HG02981 (cell line): ENCODE data around the gene ATAD3B.
A peak's percentile ranks its signal among the peaks of the same experiment; 100 is the strongest.
"Not testable (repeated sequence)": the region's sequence is repeated elsewhere in the genome, so short reads cannot be mapped to it uniquely, and the experiment has no call there.

ENCODE experiments used
- ATAC-seq: cut with Tn5 transposase; IDR thresholded peaks from one replicate; pipeline ENCODE4 v1.9.1; 2021; ENCODE audit warnings: mild to moderate bottlenecking, moderate library complexity; ENCODE audit not compliant: unreplicated experiment

Gene ATAD3B

DNA sequence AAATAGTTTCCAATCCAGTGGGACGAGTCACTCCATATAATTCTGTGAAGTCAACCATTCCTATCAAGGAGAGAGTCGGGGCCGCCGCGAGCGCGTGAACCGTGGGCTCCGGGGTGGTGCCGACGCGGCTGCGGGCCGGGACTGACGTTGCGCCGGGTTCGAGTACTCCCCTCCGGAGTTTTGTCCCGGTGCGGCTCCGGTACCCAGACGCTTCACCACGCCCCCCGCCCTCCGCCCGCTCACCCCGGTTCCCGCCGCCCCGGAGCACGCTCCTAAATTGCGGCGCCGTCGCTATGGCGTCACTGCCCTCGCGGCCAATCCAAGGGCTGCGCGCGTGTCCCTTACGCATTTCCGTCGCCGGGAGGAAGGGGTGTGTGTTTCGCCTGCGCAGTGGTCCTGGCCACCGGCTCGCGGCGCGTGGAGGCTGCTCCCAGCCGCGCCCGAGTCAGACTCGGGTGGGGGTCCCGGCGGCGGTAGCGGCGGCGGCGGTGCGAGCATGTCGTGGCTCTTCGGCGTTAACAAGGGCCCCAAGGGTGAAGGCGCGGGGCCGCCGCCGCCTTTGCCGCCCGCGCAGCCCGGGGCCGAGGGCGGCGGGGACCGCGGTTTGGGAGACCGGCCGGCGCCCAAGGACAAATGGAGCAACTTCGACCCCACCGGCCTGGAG is at the start of gene ATAD3B:
ATAD3B (plus strand) TSS at position 377 of the 664 bp plus-strand sequence; CDS start at position 497, 120 bp downstream.
- peak; percentile 89 for ATAC-seq

GRCh38 chr1:1421907-1422464 is 49.6 kb upstream of the ATAD3B start:
- no peak for ATAC-seq

DNA sequence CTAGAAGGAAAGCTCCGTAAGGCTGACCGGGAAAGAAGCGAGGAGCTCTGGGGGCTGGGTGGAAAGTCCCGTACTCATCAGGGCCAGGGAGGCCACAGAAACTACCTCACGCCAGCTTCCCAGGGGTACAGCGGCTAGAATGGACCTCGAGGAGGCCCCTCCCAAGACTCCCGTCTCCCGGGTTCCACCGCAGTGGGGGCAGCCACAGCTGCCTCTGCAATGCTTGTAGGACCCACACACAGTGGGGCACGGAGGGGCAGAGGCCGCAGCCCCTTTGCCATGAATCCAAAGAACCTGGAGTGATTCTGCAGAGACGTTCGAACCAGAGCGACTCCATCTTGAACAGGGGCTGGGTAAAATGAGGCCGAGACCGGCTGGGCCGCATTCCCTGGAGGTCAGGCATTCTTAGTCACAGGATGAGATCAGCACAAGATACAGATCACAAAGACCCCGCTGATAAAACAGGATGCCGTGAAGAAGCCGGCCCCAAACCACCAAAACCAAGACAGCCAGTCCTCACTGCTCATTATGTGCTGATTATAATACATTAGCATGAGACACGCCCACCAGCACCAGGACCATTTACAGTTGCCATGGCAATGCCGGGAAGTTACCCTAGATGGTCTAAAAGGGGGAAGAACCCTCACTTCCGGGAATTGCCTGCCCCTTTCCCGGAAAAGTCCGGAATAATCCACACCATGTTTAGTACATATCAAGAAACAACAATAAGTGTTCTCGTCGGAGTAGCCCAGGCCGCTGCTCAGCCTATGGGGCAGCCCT is 48.9 kb upstream of the ATAD3B start:
- ATAC-seq: no peak

GRCh38 chr1:1423245-1423597 is 48.3 kb upstream of the ATAD3B start:
- ATAC-seq: no peak

GRCh38 chr1:1424707-1425106 is 46.9 kb upstream of the ATAD3B start:
- no peak for ATAC-seq

DNA sequence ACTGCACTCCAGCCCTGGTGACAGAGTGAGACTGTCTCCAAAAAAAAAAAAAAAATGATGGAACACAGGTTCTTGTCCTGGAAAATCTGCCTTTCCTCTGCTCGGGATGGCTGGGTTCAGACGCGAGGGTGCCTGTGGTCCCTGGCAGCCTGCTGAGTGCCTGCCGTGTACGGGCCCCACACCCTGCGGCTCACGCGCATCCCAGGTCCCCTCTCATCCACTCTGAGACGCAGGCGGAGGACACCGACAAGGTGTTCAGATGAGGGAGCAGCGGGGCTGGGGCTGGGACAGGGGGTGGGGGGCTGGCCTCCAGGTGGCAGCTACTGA is 46.2 kb upstream of the ATAD3B start:
- ATAC-seq: no peak

GRCh38 chr1:1425753-1426495 is 45.6 kb upstream of the ATAD3B start:
- no peak for ATAC-seq

GRCh38 chr1:1426496-1427105 is 45.0 kb upstream of the ATAD3B start:
- ATAC-seq: no peak

GRCh38 chr1:1427106-1427819 is 44.3 kb upstream of the ATAD3B start:
- no peak for ATAC-seq

DNA sequence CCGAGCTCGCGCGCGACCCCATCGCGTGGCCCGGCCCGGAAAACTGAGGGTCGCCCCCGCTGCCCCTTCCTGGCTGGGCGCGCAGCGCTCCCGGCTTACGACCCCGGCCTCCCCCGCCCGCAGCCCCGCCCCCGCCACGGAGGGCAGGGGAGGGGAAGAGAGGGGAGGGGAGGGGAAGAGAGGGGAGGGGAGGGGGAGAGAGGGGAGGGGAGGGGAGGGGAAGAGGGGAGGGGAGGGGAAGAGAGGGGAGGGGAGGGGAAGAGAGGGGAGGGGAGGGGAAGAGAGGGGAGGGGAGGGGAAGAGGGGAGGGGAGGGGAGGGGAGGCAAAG is 43.8 kb upstream of the ATAD3B start:
- no peak for ATAC-seq

- ATAC-seq: no peak
Measured at GRCh38 chr1:1428174-1428573, 43.4 kb upstream of the ATAD3B start.

DNA sequence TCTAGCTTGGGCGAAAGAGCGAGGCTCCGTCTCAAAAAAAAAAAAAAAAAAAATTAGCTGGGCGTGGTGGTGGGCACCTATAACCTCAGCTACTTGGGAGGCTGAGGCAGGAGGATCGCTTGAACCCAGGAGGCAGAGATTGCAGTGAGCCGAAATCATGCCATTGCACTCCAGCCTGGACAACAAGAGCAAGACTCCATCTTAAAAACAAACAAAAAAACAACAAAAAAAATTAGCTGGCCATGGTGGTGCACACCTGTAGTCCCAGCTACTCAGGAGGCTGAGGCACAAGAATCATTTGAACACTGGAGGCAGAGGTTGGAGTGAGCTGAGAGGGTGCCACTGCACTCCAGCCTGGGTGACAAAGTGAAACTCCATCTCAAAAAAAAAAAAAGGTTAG is 42.6 kb upstream of the ATAD3B start:
- ATAC-seq: not testable (repeated sequence)

GRCh38 chr1:1429671-1430073 is 41.9 kb upstream of the ATAD3B start:
- ATAC-seq: no peak

GRCh38 chr1:1430114-1430982 is 41.2 kb upstream of the ATAD3B start:
- ATAC-seq: no peak

- ATAC-seq: no peak
Measured at GRCh38 chr1:1430992-1431844, 40.3 kb upstream of the ATAD3B start.

GRCh38 chr1:1431845-1432273 is 39.7 kb upstream of the ATAD3B start:
- no peak for ATAC-seq

DNA sequence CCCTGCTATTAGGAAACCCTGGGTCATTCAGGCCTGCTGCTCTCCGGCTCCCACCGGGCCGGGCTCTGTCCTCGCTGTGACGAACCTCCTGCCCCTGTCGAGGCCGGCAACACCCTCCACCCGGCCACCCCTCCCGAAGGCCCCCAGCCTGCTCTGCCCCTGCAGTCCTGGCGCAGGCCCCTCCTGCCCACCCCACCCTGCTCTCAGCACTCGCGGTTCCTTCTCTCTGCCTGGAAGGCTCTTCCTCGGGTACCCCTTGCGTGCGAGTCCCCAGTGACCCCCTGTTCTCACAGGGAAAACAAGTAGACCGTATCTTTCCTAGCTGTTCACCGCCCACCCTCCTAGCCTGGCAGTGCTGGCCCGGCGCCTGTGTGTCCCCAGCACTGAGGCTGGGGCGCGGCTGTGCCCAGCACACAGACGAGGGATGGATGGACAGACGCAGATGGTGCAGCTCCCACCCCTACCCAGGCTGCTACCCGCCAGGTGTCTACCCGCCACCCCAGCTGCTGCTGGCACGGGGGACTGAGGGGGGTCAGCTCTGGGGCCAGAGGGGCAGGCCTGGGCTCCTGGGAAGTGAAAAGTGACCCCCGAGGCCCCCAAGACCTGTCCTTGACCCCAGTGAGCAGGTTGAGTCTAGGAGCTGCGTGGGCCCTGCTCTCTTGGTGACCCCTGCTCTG is 39.2 kb upstream of the ATAD3B start:
- ATAC-seq: no peak
